Measurements from ENCODE around the gene RELCH. TPM values are rescaled to one million over a fixed set of nuclear protein-coding genes. Genes with fewer than 3 reads are reported as not detected.

The RELCH gene
- total RNA-seq, 4 donors from 2014 or later = 37.0 to 117 (median 68.7) TPM

DNA sequence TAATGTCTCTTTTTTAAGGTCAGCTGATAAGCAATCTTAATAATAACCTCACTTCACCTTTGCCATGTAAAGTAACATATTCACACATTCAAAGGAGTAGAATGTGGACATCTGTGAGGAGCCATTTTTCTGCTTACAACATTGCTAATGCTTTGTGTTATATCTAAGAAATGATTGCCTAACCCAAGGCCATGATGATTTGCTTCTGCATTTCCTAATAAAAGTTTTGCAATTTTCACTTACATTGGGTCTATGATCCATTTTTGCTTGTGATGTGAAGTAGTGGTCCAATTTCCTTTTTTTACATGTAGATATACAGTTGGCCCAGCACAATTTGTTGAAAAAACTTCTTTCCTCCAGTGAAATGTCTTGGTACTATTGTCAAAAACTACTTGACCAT lies 22.0 kb downstream of the RELCH start:
- in situ Hi-C loops (cut with MboI; ENCODE audit: low pct_ligation_motif_present in 1 of 4, low pct_unique_long_range_greater_than_20kb in 1 of 4, low sequenced_read_pairs in 3 of 4) (no loop called here), intact Hi-C loops (cut with DNase I; ENCODE audit: low total_unique reads) (no loop called here)
- H3K9me3 ChIP-seq = no peaks in the 10 kb centered on the region
- H3K36me3 ChIP-seq = no peaks in the 10 kb centered on the region
- no peak overlapping the region for H3K4me3 ChIP-seq
- no peak for DNase-seq
- peaks cover 0 to 43% (median 20%) of the 10 kb centered on the region in 4 donors for H3K4me1 ChIP-seq
- H3K27ac ChIP-seq = no peak overlapping the region
- no peaks in the 10 kb centered on the region for H3K27me3 ChIP-seq
- TF ChIP-seq POLR2AphosphoS5 (IDR thresholded peaks at IDR 0.05) (no peak), EP300 (IDR thresholded peaks at IDR 0.05; ENCODE audit: low read depth) (no peak), POLR2A (IDR thresholded peaks at IDR 0.05) (no peak)
- TF ChIP-seq, protein P1, sequence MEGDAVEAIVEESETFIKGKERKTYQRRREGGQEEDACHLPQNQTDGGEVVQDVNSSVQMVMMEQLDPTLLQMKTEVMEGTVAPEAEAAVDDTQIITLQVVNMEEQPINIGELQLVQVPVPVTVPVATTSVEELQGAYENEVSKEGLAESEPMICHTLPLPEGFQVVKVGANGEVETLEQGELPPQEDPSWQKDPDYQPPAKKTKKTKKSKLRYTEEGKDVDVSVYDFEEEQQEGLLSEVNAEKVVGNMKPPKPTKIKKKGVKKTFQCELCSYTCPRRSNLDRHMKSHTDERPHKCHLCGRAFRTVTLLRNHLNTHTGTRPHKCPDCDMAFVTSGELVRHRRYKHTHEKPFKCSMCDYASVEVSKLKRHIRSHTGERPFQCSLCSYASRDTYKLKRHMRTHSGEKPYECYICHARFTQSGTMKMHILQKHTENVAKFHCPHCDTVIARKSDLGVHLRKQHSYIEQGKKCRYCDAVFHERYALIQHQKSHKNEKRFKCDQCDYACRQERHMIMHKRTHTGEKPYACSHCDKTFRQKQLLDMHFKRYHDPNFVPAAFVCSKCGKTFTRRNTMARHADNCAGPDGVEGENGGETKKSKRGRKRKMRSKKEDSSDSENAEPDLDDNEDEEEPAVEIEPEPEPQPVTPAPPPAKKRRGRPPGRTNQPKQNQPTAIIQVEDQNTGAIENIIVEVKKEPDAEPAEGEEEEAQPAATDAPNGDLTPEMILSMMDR (IDR thresholded peaks at IDR 0.05) = no peak

DNA sequence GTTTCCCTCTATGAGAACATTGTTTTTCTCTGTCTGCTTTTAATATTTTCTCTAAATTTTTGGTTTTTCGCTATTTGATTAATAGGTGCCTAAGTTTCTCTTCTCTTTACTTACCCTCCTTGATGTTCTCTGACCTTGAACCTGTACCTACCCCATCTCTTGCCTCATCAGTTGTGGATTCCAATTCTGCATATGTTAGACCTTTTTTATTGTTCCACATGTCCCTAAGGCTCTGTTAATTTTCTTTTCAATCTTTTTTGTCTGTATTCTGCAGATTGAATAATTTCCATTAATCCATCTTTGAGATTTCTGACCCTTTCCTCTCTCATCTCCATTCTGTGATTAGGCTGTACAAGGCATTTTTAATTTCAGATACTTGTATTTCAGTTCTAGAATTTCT lies 23.1 kb downstream of the RELCH start:
- TF ChIP-seq EP300 (IDR thresholded peaks at IDR 0.05; ENCODE audit: low read depth) (no peak), POLR2AphosphoS5 (IDR thresholded peaks at IDR 0.05) (no peak)
- TF ChIP-seq, protein P1 (IDR thresholded peaks at IDR 0.05) = no peak
- in situ Hi-C loops (cut with MboI; ENCODE audit: low pct_ligation_motif_present in 1 of 4, low pct_unique_long_range_greater_than_20kb in 1 of 4, low sequenced_read_pairs in 3 of 4) = no loop called here
- 92 to 97% methylated on average over 1 of the region's 1 CpG for WGBS, 2 donors (ENCODE audit: low coverage in 1 of 2)
- no peaks in the 10 kb centered on the region for H3K9me3 ChIP-seq
- no peaks in the 10 kb centered on the region for H3K36me3 ChIP-seq
- no peaks in the 10 kb centered on the region for H3K27me3 ChIP-seq
- peaks cover 0 to 49% (median 25%) of the 10 kb centered on the region in 4 donors for H3K4me1 ChIP-seq
- intact Hi-C loops (cut with DNase I; ENCODE audit: low total_unique reads) = no loop called here
- DNase-seq = no peak
- H3K4me3 ChIP-seq = no peak overlapping the region
- no peak overlapping the region for H3K27ac ChIP-seq

DNA sequence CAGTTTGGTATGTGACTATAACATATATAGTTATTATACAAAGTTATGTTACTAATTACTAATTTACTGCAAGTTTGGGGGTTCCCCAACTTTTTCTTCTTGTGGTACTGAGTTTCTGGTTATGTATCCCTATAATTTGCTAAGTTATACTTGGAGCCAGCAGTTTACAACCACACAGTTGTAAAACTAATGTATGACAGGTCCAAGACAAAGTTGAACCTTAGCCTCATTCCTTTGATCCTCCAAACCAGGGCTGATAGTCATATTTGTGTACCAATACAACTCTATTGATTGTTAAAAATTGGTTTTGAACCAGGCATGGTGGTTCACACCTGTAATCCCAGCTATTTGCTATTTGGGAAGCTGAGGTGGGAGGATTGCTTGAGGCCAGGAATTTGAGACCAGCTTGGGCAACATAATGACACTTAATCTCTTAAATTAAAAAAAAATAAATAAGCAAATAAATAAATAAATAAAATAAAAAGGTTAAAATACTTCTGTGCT lies 24.3 kb downstream of the RELCH start:
- Histone ChIP-seq H3K36me3 (no peaks in the 10 kb centered on the region), H3K4me1 (peaks cover 0 to 38% (median 21%) of the 10 kb centered on the region in 4 donors), H3K27me3 (no peaks in the 10 kb centered on the region), H3K27ac (peak overlapping the region in 1 of 4 donors; percentile 18), H3K4me3 (no peak overlapping the region), H3K9me3 (no peaks in the 10 kb centered on the region)
- no peak for DNase-seq
- TF ChIP-seq, protein P1 (IDR thresholded peaks at IDR 0.05) = no peak
- TF ChIP-seq POLR2A (IDR thresholded peaks at IDR 0.05) (no peak), EP300 (IDR thresholded peaks at IDR 0.05; ENCODE audit: low read depth) (no peak), POLR2AphosphoS5 (IDR thresholded peaks at IDR 0.05) (no peak)
- intact Hi-C loops (cut with DNase I; ENCODE audit: low total_unique reads) = no loop called here
- in situ Hi-C loops (cut with MboI; ENCODE audit: low pct_ligation_motif_present in 1 of 4, low pct_unique_long_range_greater_than_20kb in 1 of 4, low sequenced_read_pairs in 3 of 4) = no loop called here

DNA sequence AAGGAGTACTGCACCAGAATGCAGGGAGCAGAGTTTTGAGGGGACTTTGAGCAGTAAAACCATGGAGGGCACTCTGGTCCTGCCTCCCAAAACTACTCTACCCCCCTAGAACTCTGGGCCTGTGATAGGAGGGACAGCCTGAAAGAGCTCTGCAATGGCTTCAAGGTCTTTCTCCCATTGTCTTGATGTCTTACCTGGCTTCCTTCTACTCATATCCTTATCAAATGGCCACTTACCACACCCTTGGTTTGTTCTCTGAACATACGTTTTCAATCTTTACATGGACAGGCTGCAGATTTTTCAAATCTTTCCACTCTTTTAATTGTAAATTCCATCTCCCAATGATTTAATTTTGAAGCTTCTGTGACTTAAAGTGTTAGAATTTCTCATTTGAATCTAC lies 27.7 kb downstream of the RELCH start:
- Histone ChIP-seq H3K9me3 (no peaks in the 10 kb centered on the region), H3K4me3 (no peak overlapping the region), H3K36me3 (no peaks in the 10 kb centered on the region), H3K27ac (no peak overlapping the region), H3K4me1 (peaks cover 0 to 24% (median 14%) of the 10 kb centered on the region in 4 donors), H3K27me3 (no peaks in the 10 kb centered on the region)
- TF ChIP-seq, protein P1 (IDR thresholded peaks at IDR 0.05) = no peak
- no peak for TF ChIP-seq POLR2AphosphoS5 (IDR thresholded peaks at IDR 0.05)
- no peak for TF ChIP-seq POLR2A (IDR thresholded peaks at IDR 0.05)
- no peak for TF ChIP-seq EP300 (IDR thresholded peaks at IDR 0.05; ENCODE audit: low read depth)
- intact Hi-C loops (cut with DNase I; ENCODE audit: low total_unique reads) = no loop called here
- WGBS, 2 donors (ENCODE audit: low coverage in 1 of 2) = 47 to 50% methylated on average over 1 of the region's 1 CpG
- DNase-seq = no peak
- in situ Hi-C loops (cut with MboI; ENCODE audit: low pct_ligation_motif_present in 1 of 4, low pct_unique_long_range_greater_than_20kb in 1 of 4, low sequenced_read_pairs in 3 of 4) = no loop called here
